ENCODE measurements around the gene KRT71.

KRT71 gene

GRCh38 chr12:52494518-52494917 lies 58.4 kb downstream of the KRT71 start:
- no peak for DNase-seq
- Mint-ChIP-seq H3K36me3 (ENCODE audit: low read depth) (no peaks in the 10 kb centered on the region), H3K4me3 (no peak overlapping the region), H3K27ac (no peak overlapping the region), H3K9me3 (no peaks in the 10 kb centered on the region), H3K4me1 (peaks cover 28% of the 10 kb centered on the region), H3K27me3 (ENCODE audit: low read depth, poor library complexity) (peaks cover 15% of the 10 kb centered on the region)
- no peak for TF ChIP-seq CTCF (IDR thresholded peaks at IDR 0.05)

- Mint-ChIP-seq H3K4me1 (peaks cover 28% of the 10 kb centered on the region), H3K27ac (no peak overlapping the region), H3K9me3 (no peaks in the 10 kb centered on the region), H3K4me3 (no peak overlapping the region), H3K36me3 (ENCODE audit: low read depth) (no peaks in the 10 kb centered on the region), H3K27me3 (ENCODE audit: low read depth, poor library complexity) (peaks cover 15% of the 10 kb centered on the region)
- TF ChIP-seq CTCF (IDR thresholded peaks at IDR 0.05), result no peak
- DNase-seq, result no peak
Observed at GRCh38 chr12:52494100-52494499, 58.8 kb downstream of the KRT71 start.

Measured in nephron progenitor cell (in vitro differentiated cells).